AG04449 (cell line): Measurements from ENCODE around the gene SLC22A1.
"Not testable (repeated sequence)": the region's sequence is repeated elsewhere in the genome, so short reads cannot be mapped to it uniquely, and the experiment has no call there.

Experiments used
- CTCF ChIA-PET: fragments of 350-600 bp; formaldehyde crosslinking; extraction: SDS; loops from one replicate; lab custom pipeline; 2021; ENCODE audit warnings: antibody characterized with exemption; lab: Yijun Ruan, JAX
- POLR2A ChIA-PET: fragments of 400-600, 350-600 bp; formaldehyde crosslinking; extraction: SDS; loops from one replicate; lab custom pipeline; 2020; ENCODE audit warnings: antibody characterized with exemption, inconsistent platforms; lab: Yijun Ruan, JAX
- DNase-seq: peaks from one replicate; pipeline ENCODE4 v3.0.0-alpha.2; 2010; ENCODE audit warnings: low read depth, low spot score
- H3K4me3 ChIP-seq: 2 replicates; pipeline ENCODE4 v1.5.1; 2011; ENCODE audit warnings: low read depth, mild to moderate bottlenecking, control low read depth, low read length
- CTCF ChIP-seq: IDR thresholded peaks from one replicate; pipeline ENCODE4 v1.5.1; 2011; ENCODE audit warnings: mild to moderate bottlenecking, moderate library complexity, low read length, control low read depth, inconsistent platforms; ENCODE audit not compliant: insufficient read depth; ENCODE audit errors: missing control alignments

The SLC22A1 gene

GRCh38 chr6:160130729-160131484 is 9.3 kb downstream of the SLC22A1 start:
- ChIA-PET CTCF (no interaction called here), POLR2A (no interaction called here)
- no peak for DNase-seq
- no peak for TF ChIP-seq CTCF
- H3K4me3 ChIP-seq: no peak overlapping the region

- POLR2A ChIA-PET: no interaction called here
- no peak for TF ChIP-seq CTCF
- DNase-seq: no peak
- CTCF ChIA-PET: no interaction called here
- no peak overlapping the region for H3K4me3 ChIP-seq
These were observed 10.2 kb downstream of the SLC22A1 start for GRCh38 chr6:160131636-160132296.

GRCh38 chr6:160132297-160132637 is 10.7 kb downstream of the SLC22A1 start:
- TF ChIP-seq CTCF: no peak
- CTCF ChIA-PET: no interaction called here
- POLR2A ChIA-PET: no interaction called here
- H3K4me3 ChIP-seq: no peak overlapping the region
- DNase-seq: no peak

GRCh38 chr6:160132776-160133338 is 11.2 kb downstream of the SLC22A1 start:
- ChIA-PET POLR2A (no interaction called here), CTCF (interaction anchor here (1.4 kb wide), 1 partner anchor 323 kb away, joined by 4 read pairs; no protein-coding TSS in a partner anchor)

GRCh38 chr6:160133441-160134336 is 12.1 kb downstream of the SLC22A1 start:
- no peak for DNase-seq
- ChIA-PET CTCF (interaction anchor here (0.6 to 1.4 kb wide), 2 partner anchors 322 kb away, joined by 4 to 5 read pairs; no protein-coding TSS in a partner anchor), POLR2A (no interaction called here)
- H3K4me3 ChIP-seq: no peak overlapping the region
- TF ChIP-seq CTCF: no peak

More at GRCh38 chr6:160132776-160133338, 11.2 kb downstream of the SLC22A1 start:
- DNase-seq: no peak
- no peak for TF ChIP-seq CTCF
- no peak overlapping the region for H3K4me3 ChIP-seq

- POLR2A ChIA-PET, H3K4me3 ChIP-seq, DNase-seq: not testable (repeated sequence)
- CTCF ChIA-PET: interaction anchor here (0.6 kb wide), 1 partner anchor 321 kb away, joined by 5 read pairs; no protein-coding TSS in a partner anchor
These were observed 12.7 kb downstream of the SLC22A1 start for GRCh38 chr6:160134337-160134751.
